ENCODE data around the gene ZP3.

DNA sequence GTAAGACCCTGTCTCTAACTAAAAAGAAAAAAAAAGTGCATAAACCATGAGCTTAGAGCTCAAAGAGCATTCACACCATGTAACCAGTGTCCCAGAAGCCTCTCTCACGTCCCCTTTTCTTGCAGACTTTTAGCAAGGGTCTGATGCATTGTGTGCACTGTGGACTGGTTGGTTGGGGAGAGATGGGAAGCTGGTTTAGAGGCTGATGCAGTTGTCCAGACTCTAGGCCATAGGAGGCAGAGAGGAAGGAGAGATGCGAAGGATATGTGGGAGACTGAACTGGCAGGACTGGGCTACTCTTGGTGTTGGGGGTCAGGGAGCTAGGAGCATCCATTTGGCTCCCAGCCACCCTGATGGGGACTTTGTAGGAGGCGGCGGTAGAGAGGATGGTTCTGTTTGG is 17.0 kb upstream of the ZP3 start:
- TF ChIP-seq, protein P1, sequence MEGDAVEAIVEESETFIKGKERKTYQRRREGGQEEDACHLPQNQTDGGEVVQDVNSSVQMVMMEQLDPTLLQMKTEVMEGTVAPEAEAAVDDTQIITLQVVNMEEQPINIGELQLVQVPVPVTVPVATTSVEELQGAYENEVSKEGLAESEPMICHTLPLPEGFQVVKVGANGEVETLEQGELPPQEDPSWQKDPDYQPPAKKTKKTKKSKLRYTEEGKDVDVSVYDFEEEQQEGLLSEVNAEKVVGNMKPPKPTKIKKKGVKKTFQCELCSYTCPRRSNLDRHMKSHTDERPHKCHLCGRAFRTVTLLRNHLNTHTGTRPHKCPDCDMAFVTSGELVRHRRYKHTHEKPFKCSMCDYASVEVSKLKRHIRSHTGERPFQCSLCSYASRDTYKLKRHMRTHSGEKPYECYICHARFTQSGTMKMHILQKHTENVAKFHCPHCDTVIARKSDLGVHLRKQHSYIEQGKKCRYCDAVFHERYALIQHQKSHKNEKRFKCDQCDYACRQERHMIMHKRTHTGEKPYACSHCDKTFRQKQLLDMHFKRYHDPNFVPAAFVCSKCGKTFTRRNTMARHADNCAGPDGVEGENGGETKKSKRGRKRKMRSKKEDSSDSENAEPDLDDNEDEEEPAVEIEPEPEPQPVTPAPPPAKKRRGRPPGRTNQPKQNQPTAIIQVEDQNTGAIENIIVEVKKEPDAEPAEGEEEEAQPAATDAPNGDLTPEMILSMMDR (IDR thresholded peaks at IDR 0.05): no peak
- TF ChIP-seq POLR2AphosphoS5 (IDR thresholded peaks at IDR 0.05; ENCODE audit: insufficient read depth in 1 of 2, low read depth in 1 of 2): no peak
